ENCODE measurements around the gene WDR72. TPM values are rescaled to one million over a fixed set of nuclear protein-coding genes. Genes with fewer than 3 reads are reported as not detected.

WDR72 gene
- polyA plus RNA-seq, 1 donor from 2014 or later, result 0.05 TPM

DNA sequence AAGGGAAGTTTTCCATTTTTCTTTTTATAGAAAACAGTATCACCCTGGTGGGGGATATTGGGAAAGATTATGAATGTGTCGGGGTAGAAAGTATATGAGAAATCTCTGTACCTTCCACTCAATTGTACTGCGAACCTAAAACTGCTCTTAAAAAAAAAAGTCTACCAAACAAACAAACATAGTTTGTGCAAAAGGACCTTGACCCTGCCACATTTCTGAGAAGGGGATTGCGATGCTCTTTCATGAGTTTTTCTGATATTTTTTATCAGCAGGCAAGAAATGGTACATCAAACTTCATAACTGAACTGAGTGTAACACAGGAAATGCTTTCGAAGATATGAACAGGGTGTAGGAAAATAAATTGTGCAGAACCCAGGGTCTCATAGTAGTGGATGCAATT is 286.0 kb downstream of the WDR72 start:
- no peak overlapping the region for H3K9ac ChIP-seq (ENCODE audit: low read length)

DNA sequence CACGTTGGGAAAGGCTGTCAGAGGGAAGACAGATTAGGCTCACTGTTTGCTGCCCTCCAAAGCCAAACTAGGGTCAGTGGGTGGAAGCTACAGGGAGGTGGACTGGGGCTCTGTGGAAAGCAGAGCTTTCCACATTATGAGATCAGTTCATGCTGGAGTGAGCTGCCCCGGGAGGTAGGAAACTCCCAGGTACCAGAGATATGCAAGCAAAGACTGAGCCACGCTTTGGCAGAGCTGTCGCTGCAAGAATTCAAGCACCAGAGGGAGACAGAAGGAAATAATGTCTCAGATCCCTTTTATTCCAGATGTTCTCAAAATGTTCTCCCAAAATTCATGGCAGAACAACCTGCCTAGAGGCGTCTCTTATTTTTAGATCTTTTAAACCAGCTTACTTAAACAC is 286.6 kb downstream of the WDR72 start:
- H3K4me3 ChIP-seq (ENCODE audit: low read length), result no peak overlapping the region
- H3K27ac ChIP-seq (ENCODE audit: low read length), result no peak overlapping the region
- H3K36me3 ChIP-seq (ENCODE audit: insufficient read depth, low read length), result no peaks in the 10 kb centered on the region
- no peak overlapping the region for H2AFZ ChIP-seq (ENCODE audit: low read depth, low read length)
- H4K20me1 ChIP-seq (ENCODE audit: insufficient read depth), result no peaks in the 10 kb centered on the region
- no peaks in the 10 kb centered on the region for H3K79me2 ChIP-seq (replicated peaks; ENCODE audit: insufficient read depth, low read length)
- TF ChIP-seq EZH2 (IDR thresholded peaks at IDR 0.05; ENCODE audit: borderline replicate concordance, insufficient read depth, low read length, poor library complexity, severe bottlenecking), result no peak
- TF ChIP-seq SMC3 (conservative IDR thresholded peaks at IDR 0.05; ENCODE audit: poor library complexity), result no peak
- TF ChIP-seq, protein P1, sequence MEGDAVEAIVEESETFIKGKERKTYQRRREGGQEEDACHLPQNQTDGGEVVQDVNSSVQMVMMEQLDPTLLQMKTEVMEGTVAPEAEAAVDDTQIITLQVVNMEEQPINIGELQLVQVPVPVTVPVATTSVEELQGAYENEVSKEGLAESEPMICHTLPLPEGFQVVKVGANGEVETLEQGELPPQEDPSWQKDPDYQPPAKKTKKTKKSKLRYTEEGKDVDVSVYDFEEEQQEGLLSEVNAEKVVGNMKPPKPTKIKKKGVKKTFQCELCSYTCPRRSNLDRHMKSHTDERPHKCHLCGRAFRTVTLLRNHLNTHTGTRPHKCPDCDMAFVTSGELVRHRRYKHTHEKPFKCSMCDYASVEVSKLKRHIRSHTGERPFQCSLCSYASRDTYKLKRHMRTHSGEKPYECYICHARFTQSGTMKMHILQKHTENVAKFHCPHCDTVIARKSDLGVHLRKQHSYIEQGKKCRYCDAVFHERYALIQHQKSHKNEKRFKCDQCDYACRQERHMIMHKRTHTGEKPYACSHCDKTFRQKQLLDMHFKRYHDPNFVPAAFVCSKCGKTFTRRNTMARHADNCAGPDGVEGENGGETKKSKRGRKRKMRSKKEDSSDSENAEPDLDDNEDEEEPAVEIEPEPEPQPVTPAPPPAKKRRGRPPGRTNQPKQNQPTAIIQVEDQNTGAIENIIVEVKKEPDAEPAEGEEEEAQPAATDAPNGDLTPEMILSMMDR (IDR thresholded peaks at IDR 0.05; ENCODE audit: poor library complexity, severe bottlenecking), result no peak
- TF ChIP-seq TAF1 (IDR thresholded peaks at IDR 0.05; ENCODE audit: low read depth), result no peak
- no peak for TF ChIP-seq RAD21 (conservative IDR thresholded peaks at IDR 0.05)
- TF ChIP-seq, protein P2, sequence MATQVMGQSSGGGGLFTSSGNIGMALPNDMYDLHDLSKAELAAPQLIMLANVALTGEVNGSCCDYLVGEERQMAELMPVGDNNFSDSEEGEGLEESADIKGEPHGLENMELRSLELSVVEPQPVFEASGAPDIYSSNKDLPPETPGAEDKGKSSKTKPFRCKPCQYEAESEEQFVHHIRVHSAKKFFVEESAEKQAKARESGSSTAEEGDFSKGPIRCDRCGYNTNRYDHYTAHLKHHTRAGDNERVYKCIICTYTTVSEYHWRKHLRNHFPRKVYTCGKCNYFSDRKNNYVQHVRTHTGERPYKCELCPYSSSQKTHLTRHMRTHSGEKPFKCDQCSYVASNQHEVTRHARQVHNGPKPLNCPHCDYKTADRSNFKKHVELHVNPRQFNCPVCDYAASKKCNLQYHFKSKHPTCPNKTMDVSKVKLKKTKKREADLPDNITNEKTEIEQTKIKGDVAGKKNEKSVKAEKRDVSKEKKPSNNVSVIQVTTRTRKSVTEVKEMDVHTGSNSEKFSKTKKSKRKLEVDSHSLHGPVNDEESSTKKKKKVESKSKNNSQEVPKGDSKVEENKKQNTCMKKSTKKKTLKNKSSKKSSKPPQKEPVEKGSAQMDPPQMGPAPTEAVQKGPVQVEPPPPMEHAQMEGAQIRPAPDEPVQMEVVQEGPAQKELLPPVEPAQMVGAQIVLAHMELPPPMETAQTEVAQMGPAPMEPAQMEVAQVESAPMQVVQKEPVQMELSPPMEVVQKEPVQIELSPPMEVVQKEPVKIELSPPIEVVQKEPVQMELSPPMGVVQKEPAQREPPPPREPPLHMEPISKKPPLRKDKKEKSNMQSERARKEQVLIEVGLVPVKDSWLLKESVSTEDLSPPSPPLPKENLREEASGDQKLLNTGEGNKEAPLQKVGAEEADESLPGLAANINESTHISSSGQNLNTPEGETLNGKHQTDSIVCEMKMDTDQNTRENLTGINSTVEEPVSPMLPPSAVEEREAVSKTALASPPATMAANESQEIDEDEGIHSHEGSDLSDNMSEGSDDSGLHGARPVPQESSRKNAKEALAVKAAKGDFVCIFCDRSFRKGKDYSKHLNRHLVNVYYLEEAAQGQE (IDR thresholded peaks at IDR 0.05; ENCODE audit: borderline replicate concordance), result no peak
- no peak for TF ChIP-seq EP300 (conservative IDR thresholded peaks at IDR 0.05; ENCODE audit: poor library complexity, severe bottlenecking)
- no peak for TF ChIP-seq POLR2AphosphoS5 (IDR thresholded peaks at IDR 0.05)
- no peak for TF ChIP-seq MXI1 (conservative IDR thresholded peaks at IDR 0.05; ENCODE audit: poor library complexity, severe bottlenecking)
- H3K9me2 ChIP-seq (ENCODE audit: insufficient read depth, low read length), result no peaks in the 10 kb centered on the region
- no peaks in the 10 kb centered on the region for H3K9me3 ChIP-seq (ENCODE audit: low read length)
- no peaks in the 10 kb centered on the region for H3K27me3 ChIP-seq (ENCODE audit: insufficient read depth, low read depth, low read length)
- no peak overlapping the region for H3K4me2 ChIP-seq (ENCODE audit: low read length)
- no peak overlapping the region for H3K9ac ChIP-seq (ENCODE audit: low read length)
- no peaks in the 10 kb centered on the region for H3F3A ChIP-seq (ENCODE audit: insufficient read depth, low read length, poor library complexity, severe bottlenecking)

More for the DNA sequence above, 286.0 kb downstream of the WDR72 start:
- H3K9me3 ChIP-seq (ENCODE audit: low read length), result no peaks in the 10 kb centered on the region
- no peak overlapping the region for H3K4me2 ChIP-seq (ENCODE audit: low read length)
- no peaks in the 10 kb centered on the region for H3F3A ChIP-seq (ENCODE audit: insufficient read depth, low read length, poor library complexity, severe bottlenecking)
- no peaks in the 10 kb centered on the region for H3K27me3 ChIP-seq (ENCODE audit: insufficient read depth, low read depth, low read length)
- H2AFZ ChIP-seq (ENCODE audit: low read depth, low read length), result no peak overlapping the region
- no peak overlapping the region for H3K4me3 ChIP-seq (ENCODE audit: low read length)
- H3K79me2 ChIP-seq (replicated peaks; ENCODE audit: insufficient read depth, low read length), result no peaks in the 10 kb centered on the region
- no peak overlapping the region for H3K27ac ChIP-seq (ENCODE audit: low read length)
- no peaks in the 10 kb centered on the region for H3K9me2 ChIP-seq (ENCODE audit: insufficient read depth, low read length)
- no peaks in the 10 kb centered on the region for H3K36me3 ChIP-seq (ENCODE audit: insufficient read depth, low read length)
- H4K20me1 ChIP-seq (ENCODE audit: insufficient read depth), result no peaks in the 10 kb centered on the region
- TF ChIP-seq EZH2 (IDR thresholded peaks at IDR 0.05; ENCODE audit: borderline replicate concordance, insufficient read depth, low read length, poor library complexity, severe bottlenecking) (no peak), EP300 (conservative IDR thresholded peaks at IDR 0.05; ENCODE audit: poor library complexity, severe bottlenecking) (no peak), SMC3 (conservative IDR thresholded peaks at IDR 0.05; ENCODE audit: poor library complexity) (no peak)

Measured in neural cell (in vitro differentiated cells).